Kidney (tissue), 14 donors: Measurements from ENCODE around the gene RSU1. TPM values are rescaled to one million over a fixed set of nuclear protein-coding genes. Genes with fewer than 3 reads are reported as not detected.

Experiments used
- DNase-seq, 5 donors: peaks; one replicate each; pipeline ENCODE4 v3.0.0-alpha.2; 2013 to 2020
- FAIRE-seq: peaks from 2 replicates; lab custom pipeline; 2012; peaks lifted over from hg19 to GRCh38; lab: Jason Lieb, UNC
- H3K27ac ChIP-seq, 2 donors: one replicate each; pipeline ENCODE4 v1.7.0; 2013; ENCODE audit warnings: low read depth in 2 of 2, low read length in 2 of 2, inconsistent platforms in 1 of 2
- H3K27me3 ChIP-seq: one replicate; pipeline ENCODE4 v1.7.1; 2013; ENCODE audit warnings: low read length, inconsistent platforms; ENCODE audit not compliant: control insufficient read depth, insufficient read depth
- H3K36me3 ChIP-seq, 3 donors: one replicate each; pipeline versions ENCODE4 v1.7.0 to v1.7.1; 2013; ENCODE audit warnings: low read length in 3 of 3, control low read depth in 1 of 3, inconsistent platforms in 1 of 3; ENCODE audit not compliant: insufficient read depth in 3 of 3, control insufficient read depth in 2 of 3
- H3K4me1 ChIP-seq, 3 donors: one replicate each; pipeline versions ENCODE4 v1.7.0 to v1.7.1; 2013; ENCODE audit warnings: low read length in 3 of 3, inconsistent platforms in 1 of 3, low read depth in 1 of 3; ENCODE audit not compliant: control insufficient read depth in 2 of 3, insufficient read depth in 2 of 3
- H3K4me3 ChIP-seq, 3 donors: one replicate each; pipeline versions ENCODE4 v1.7.0 to v1.8.1; 2013; ENCODE audit warnings: low read length in 3 of 3, control low read depth in 1 of 3, inconsistent platforms in 1 of 3
- H3K9ac ChIP-seq, 3 donors: one replicate each; pipeline versions ENCODE4 v1.7.0 to v1.7.1; 2013; ENCODE audit warnings: low read length in 3 of 3, control low read depth in 1 of 3, inconsistent platforms in 1 of 3
- H3K9me3 ChIP-seq, 3 donors: one replicate each; pipeline versions ENCODE4 v1.7.0 to v1.7.1; 2013; ENCODE audit warnings: low read length in 3 of 3, control low read depth in 1 of 3, inconsistent platforms in 1 of 3; ENCODE audit not compliant: control insufficient read depth in 2 of 3, insufficient read depth in 1 of 3
- intact Hi-C: fragments of 100-400 bp; cut with DNase I; formaldehyde crosslinking; loops from one replicate; pipeline ENCODE4 v1.11.1; 2022
- polyA plus RNA-seq: library from polyadenylated mRNA; stranded (reverse); fragments of 350-450 nt; fragmentation: Illumina TruSeq; extraction: RNeasy Lipid Tissue Mini Kit (QIAGEN cat#74804); gene quantifications from one replicate; pipeline ENCODE4 v1.2.3, GENCODE V29; 2014; ENCODE audit warnings: low read depth, low replicate concordance; ENCODE audit not compliant: insufficient read depth
- total RNA-seq: library from RNA; stranded (reverse); fragmentation: NEBNext Ultra II Directional; extraction: Animal tissue kit (Norgen Biotek cat#: 25700); gene quantifications from one replicate; pipeline ENCODE4 v1.2.1, GENCODE V29; 2021
- TF ChIP-seq, protein P1 (sequence below): IDR thresholded peaks from 3 replicates; pipeline ENCODE4 v1.5.1; 2012; ENCODE audit warnings: mild to moderate bottlenecking, moderate library complexity, borderline replicate concordance; ENCODE audit not compliant: insufficient read depth; ENCODE audit errors: extremely low read depth
- donor health status: control.
- donor health status: control.
- donor health status: control.
- donor health status: control.
- donor health status: control.
- donor health status: DM: yes; HTN: yes; CAD: no.
- donor health status: Normal renal cell carcinoma (clear cell type).

RSU1 gene
- total and polyA plus RNA-seq, 2 donors from 2014 or later = 44.6 to 72.4 TPM

DNA sequence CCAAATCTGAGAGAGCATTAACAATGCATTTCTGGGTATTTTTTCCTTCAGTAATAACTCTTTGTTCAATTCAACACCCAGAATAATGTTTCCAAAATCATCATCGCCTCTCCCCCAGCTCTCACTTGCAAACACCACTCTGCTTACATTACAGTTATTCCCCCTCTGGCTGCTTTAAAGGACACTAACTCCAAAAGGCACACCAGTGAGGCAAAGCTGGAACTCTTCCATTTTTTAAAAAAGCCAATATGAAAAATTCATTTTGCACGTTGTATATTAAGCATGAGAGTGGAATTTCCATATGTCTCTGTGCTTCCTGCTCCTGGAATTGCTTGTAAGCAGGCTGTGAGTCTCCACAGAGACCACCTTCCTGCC lies 204.3 kb downstream of the RSU1 start:
- Histone ChIP-seq H3K9ac (no peak overlapping the region), H3K27ac (no peak overlapping the region), H3K27me3 (no peaks in the 10 kb centered on the region), H3K9me3 (no peaks in the 10 kb centered on the region), H3K4me3 (no peak overlapping the region), H3K36me3 (no peaks in the 10 kb centered on the region), H3K4me1 (no peaks in the 10 kb centered on the region)
- no peak for DNase-seq
- FAIRE-seq = no peak
- TF ChIP-seq, protein P1, sequence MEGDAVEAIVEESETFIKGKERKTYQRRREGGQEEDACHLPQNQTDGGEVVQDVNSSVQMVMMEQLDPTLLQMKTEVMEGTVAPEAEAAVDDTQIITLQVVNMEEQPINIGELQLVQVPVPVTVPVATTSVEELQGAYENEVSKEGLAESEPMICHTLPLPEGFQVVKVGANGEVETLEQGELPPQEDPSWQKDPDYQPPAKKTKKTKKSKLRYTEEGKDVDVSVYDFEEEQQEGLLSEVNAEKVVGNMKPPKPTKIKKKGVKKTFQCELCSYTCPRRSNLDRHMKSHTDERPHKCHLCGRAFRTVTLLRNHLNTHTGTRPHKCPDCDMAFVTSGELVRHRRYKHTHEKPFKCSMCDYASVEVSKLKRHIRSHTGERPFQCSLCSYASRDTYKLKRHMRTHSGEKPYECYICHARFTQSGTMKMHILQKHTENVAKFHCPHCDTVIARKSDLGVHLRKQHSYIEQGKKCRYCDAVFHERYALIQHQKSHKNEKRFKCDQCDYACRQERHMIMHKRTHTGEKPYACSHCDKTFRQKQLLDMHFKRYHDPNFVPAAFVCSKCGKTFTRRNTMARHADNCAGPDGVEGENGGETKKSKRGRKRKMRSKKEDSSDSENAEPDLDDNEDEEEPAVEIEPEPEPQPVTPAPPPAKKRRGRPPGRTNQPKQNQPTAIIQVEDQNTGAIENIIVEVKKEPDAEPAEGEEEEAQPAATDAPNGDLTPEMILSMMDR = no peak
- intact Hi-C loops = no loop called here

DNA sequence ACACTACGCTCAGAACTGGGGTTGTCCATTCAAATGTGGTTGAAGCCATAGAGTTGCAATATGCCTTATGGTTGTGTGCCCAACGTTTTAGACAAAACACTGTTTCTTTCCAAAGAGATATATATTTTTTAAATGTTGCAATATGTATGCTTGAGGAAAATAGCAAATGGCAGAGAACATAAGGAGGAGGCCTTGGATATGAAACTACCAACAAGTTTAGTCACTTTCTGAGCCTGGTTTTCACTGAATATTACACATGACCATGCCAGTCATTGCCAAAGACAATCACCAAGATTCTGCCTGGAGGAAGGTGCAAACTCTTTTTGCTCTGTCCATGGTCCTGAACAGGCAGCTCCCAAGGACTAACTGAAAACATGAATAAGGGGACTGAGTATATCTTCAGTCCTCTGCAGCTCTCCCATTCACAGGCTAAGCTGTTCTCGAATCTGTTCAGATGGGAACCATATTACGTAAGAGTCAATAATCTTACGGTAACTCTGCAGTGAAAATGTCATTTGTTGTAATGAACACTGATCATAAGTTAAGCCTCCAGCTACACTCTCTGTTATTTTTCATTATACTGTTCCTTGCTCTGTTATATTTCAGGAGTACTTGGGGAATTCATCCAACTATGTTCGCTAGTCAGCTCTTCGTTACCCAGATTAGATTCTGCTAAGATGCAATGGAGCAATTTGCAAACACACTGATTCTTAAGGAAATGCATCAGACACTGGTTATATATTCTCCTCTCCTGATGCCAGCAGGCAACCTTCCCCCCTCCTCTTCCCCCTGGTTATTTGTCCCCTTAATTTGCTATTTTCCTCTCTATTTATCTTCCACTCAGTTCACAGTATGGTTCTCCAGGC lies 204.9 kb downstream of the RSU1 start:
- peak in 3 of 5 donors; percentile 36 to 86 (median 68) for DNase-seq
- TF ChIP-seq, protein P1 = no peak
- H3K27me3 ChIP-seq = no peaks in the 10 kb centered on the region
- H3K36me3 ChIP-seq = no peaks in the 10 kb centered on the region
- intact Hi-C loops = no loop called here
- no peak overlapping the region for H3K4me3 ChIP-seq
- H3K9ac ChIP-seq = no peak overlapping the region
- no peaks in the 10 kb centered on the region for H3K9me3 ChIP-seq
- H3K4me1 ChIP-seq = no peaks in the 10 kb centered on the region
- no peak overlapping the region for H3K27ac ChIP-seq
- FAIRE-seq = no peak

DNA sequence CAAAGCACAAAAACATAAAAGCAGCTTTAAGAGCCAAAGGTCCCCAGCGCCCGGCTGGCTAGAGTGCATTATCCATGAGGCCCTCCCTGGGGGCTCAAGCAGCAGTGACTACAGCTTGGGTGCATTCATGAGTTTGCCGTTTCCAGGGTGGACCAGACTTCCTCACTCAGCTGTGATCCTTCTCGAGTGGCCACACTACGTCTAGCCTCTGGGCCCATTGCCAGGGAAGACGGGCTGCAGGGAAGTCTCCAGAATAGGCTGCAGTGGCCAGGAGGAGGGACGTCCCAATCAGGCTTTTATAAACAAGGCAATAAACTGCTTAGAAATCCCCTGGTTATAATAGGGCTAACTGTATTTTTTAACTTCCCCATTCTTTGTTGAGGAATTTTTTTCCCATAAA lies 206.2 kb downstream of the RSU1 start:
- H3K4me3 ChIP-seq = no peak overlapping the region
- TF ChIP-seq, protein P1 = no peak
- H3K27me3 ChIP-seq = no peaks in the 10 kb centered on the region
- DNase-seq = peak in 1 of 5 donors; percentile 40
- intact Hi-C loops = no loop called here
- no peak overlapping the region for H3K27ac ChIP-seq
- no peaks in the 10 kb centered on the region for H3K36me3 ChIP-seq
- no peak overlapping the region for H3K9ac ChIP-seq
- no peak for FAIRE-seq
- H3K4me1 ChIP-seq = no peaks in the 10 kb centered on the region
- no peaks in the 10 kb centered on the region for H3K9me3 ChIP-seq
